HEK293 (cell line): ENCODE measurements around the gene NEK6.

Experiments
- CTCF ChIA-PET: fragments of 350-600 bp; formaldehyde crosslinking; extraction: SDS; loops from one replicate; lab custom pipeline; 2021; ENCODE audit warnings: antibody characterized with exemption; lab: Yijun Ruan, JAX
- POLR2A ChIA-PET: fragments of 300-600 bp; formaldehyde crosslinking; extraction: SDS; loops from one replicate; lab custom pipeline; 2020; ENCODE audit warnings: antibody characterized with exemption, inconsistent platforms; lab: Yijun Ruan, JAX
- H3K27ac ChIP-seq: fragments of 200-500 bp; sonication (Bioruptor generic); 2 replicates; pipeline ENCODE4 v1.5.1; 2014; ENCODE audit warnings: low read depth, low read length, control low read depth, inconsistent platforms; ENCODE audit errors: extremely low read depth
- H3K36me3 ChIP-seq, 2 experiments: fragments of 200-500 bp in 1 of 2; sonication (Bioruptor generic) in 1 of 2; 1 replicate in 1 of 2; 2 replicates in 1 of 2; pipeline ENCODE4 v1.5.1; 2014 to 2017; ENCODE audit warnings: inconsistent platforms in 2 of 2, low read length in 2 of 2; ENCODE audit not compliant: control insufficient read depth in 2 of 2, insufficient read depth in 1 of 2
- H3K4me1 ChIP-seq: fragments of 200-500 bp; sonication (Bioruptor generic); 2 replicates; pipeline ENCODE4 v1.5.1; 2014; ENCODE audit warnings: mild to moderate bottlenecking, low read length, inconsistent platforms; ENCODE audit not compliant: control insufficient read depth, insufficient read depth
- H3K4me3 ChIP-seq: 2 replicates; pipeline ENCODE4 v1.5.1; 2011; ENCODE audit warnings: low read depth, mild to moderate bottlenecking, control low read depth, low read length, moderate library complexity
- H3K9me3 ChIP-seq: fragments of 200-500 bp; sonication (Bioruptor generic); 2 replicates; pipeline ENCODE4 v1.5.1; 2014; ENCODE audit warnings: low read depth, low read length, inconsistent platforms; ENCODE audit not compliant: control insufficient read depth, insufficient read depth
- FEZF1 ChIP-seq: fragments of 450-650 bp; formaldehyde crosslinking; IDR thresholded peaks from 2 replicates; pipeline ENCODE4 v1.5.1; 2016; ENCODE audit warnings: missing biosample characterization, missing genetic modification characterization
- GLIS1 ChIP-seq: fragments of 450-650 bp; formaldehyde crosslinking; IDR thresholded peaks from 2 replicates; pipeline ENCODE4 v1.5.1; 2016; ENCODE audit warnings: missing biosample characterization, missing genetic modification characterization
- GLIS2 ChIP-seq: fragments of 450-650 bp; formaldehyde crosslinking; IDR thresholded peaks from 2 replicates; pipeline ENCODE4 v1.5.1; 2016; ENCODE audit warnings: missing biosample characterization, missing genetic modification characterization
- SALL2 ChIP-seq: fragments of 450-650 bp; formaldehyde crosslinking; IDR thresholded peaks from 2 replicates; pipeline ENCODE4 v1.5.0; 2017; ENCODE audit warnings: missing biosample characterization, mild to moderate bottlenecking, missing genetic modification characterization, borderline replicate concordance
- SP7 ChIP-seq: fragments of 450-650 bp; formaldehyde crosslinking; IDR thresholded peaks from 2 replicates; pipeline ENCODE4 v1.5.1; 2016; ENCODE audit warnings: missing biosample characterization, missing genetic modification characterization
- ZNF114 ChIP-seq: fragments of 450-650 bp; formaldehyde crosslinking; IDR thresholded peaks from 2 replicates; pipeline ENCODE4 v1.5.0; 2017; ENCODE audit warnings: missing biosample characterization, missing genetic modification characterization
- ZNF138 ChIP-seq: fragments of 450-650 bp; formaldehyde crosslinking; IDR thresholded peaks from 2 replicates; pipeline ENCODE4 v1.5.1; 2016; ENCODE audit warnings: missing biosample characterization, missing genetic modification characterization, borderline replicate concordance
- ZNF239 ChIP-seq: fragments of 450-650 bp; formaldehyde crosslinking; IDR thresholded peaks from 2 replicates; pipeline ENCODE4 v1.5.1; 2016; ENCODE audit warnings: missing biosample characterization, missing genetic modification characterization
- ZNF416 ChIP-seq: fragments of 450-650 bp; formaldehyde crosslinking; IDR thresholded peaks from 2 replicates; pipeline ENCODE4 v1.5.1; 2016; ENCODE audit warnings: missing biosample characterization, missing genetic modification characterization
- ZNF426 ChIP-seq: fragments of 450-650 bp; formaldehyde crosslinking; IDR thresholded peaks from 2 replicates; pipeline ENCODE4 v1.5.1; 2017; ENCODE audit warnings: missing biosample characterization, missing genetic modification characterization, mild to moderate bottlenecking, inconsistent platforms, moderate library complexity
- ZNF501 ChIP-seq: fragments of 450-650 bp; formaldehyde crosslinking; IDR thresholded peaks from 2 replicates; pipeline ENCODE4 v1.5.1; 2016; ENCODE audit warnings: missing biosample characterization, missing genetic modification characterization
- ZNF558 ChIP-seq: fragments of 450-650 bp; formaldehyde crosslinking; IDR thresholded peaks from 2 replicates; pipeline ENCODE4 v1.5.1; 2016; ENCODE audit warnings: missing biosample characterization, missing genetic modification characterization
- TF ChIP-seq, protein P1 (sequence below): fragments of 450-650 bp; IDR thresholded peaks from 2 replicates; pipeline ENCODE4 v1.5.1; 2018; ENCODE audit warnings: missing biosample characterization, missing genetic modification characterization
- TF ChIP-seq, protein P2 (sequence below): fragments of 450-650 bp; formaldehyde crosslinking; IDR thresholded peaks from 2 replicates; pipeline ENCODE4 v1.5.1; 2016; ENCODE audit warnings: missing biosample characterization, missing genetic modification characterization, borderline replicate concordance
- TF ChIP-seq, protein P3 (sequence below): fragments of 450-650 bp; formaldehyde crosslinking; optimal IDR thresholded peaks from 2 replicates; pipeline ENCODE3; 2016; ENCODE audit warnings: missing biosample characterization, mild to moderate bottlenecking, missing genetic modification characterization
- TF ChIP-seq, protein P4 (sequence below): fragments of 450-650 bp; IDR thresholded peaks from 2 replicates; pipeline ENCODE4 v1.5.1; 2018; ENCODE audit warnings: missing biosample characterization, mild to moderate bottlenecking, missing genetic modification characterization

The NEK6 gene

DNA sequence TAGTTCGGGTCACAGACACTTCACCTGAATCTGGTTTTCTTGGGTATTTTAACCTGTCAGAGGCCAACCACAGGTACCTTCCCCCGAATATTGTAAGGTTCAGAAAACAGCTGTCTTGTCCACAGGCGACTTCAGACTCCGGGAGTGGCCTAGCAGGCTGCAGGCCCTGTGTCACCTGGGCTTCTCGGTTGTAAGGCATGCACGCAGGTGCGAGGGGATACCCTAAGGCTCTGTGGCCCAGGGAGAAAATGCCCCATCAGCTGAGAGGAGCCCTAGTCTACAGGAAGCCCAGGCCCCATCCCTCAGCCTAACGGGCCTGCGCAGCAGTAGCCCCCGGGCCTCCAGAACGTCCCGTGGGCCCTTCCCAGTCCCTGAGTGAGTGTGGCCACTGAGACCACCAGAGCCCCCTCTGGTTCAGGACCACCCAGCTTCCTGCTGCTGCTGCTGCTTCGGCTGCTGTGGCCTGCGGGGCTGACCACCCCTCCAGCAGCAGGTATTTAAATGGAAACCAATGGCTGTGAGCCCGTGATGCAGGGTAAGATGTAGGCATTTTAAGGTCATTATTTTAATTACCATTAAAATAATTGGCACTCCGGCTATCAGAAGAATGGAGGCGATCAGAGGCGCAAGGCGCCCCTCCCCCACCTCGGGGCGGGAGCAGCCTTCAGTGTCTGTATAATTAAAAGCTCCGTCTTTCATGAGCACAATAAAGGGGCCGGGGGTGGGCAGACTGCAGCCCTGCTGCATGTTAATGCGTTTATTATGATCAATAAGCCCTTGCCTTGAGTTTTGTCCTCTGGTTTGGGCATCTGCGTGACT, 92.1 kb downstream of the NEK6 start (continued):
- TF ChIP-seq, protein P1, sequence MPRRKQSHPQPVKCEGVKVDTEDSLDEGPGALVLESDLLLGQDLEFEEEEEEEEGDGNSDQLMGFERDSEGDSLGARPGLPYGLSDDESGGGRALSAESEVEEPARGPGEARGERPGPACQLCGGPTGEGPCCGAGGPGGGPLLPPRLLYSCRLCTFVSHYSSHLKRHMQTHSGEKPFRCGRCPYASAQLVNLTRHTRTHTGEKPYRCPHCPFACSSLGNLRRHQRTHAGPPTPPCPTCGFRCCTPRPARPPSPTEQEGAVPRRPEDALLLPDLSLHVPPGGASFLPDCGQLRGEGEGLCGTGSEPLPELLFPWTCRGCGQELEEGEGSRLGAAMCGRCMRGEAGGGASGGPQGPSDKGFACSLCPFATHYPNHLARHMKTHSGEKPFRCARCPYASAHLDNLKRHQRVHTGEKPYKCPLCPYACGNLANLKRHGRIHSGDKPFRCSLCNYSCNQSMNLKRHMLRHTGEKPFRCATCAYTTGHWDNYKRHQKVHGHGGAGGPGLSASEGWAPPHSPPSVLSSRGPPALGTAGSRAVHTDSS (tag by site-specific recombination): no peak
- TF ChIP-seq ZNF558 (tag by site-specific recombination) (no peak), GLIS2 (no peak), ZNF426 (tag by site-specific recombination) (no peak), ZNF239 (tag by site-specific recombination) (no peak), ZNF501 (no peak), SALL2 (tag by site-specific recombination) (no peak), SP7 (no peak), FEZF1 (tag by site-specific recombination) (no peak), ZNF138 (tag by site-specific recombination) (no peak)
- TF ChIP-seq, protein P2, sequence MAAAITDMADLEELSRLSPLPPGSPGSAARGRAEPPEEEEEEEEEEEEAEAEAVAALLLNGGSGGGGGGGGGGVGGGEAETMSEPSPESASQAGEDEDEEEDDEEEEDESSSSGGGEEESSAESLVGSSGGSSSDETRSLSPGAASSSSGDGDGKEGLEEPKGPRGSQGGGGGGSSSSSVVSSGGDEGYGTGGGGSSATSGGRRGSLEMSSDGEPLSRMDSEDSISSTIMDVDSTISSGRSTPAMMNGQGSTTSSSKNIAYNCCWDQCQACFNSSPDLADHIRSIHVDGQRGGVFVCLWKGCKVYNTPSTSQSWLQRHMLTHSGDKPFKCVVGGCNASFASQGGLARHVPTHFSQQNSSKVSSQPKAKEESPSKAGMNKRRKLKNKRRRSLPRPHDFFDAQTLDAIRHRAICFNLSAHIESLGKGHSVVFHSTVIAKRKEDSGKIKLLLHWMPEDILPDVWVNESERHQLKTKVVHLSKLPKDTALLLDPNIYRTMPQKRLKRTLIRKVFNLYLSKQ (tag by site-specific recombination): no peak

DNA sequence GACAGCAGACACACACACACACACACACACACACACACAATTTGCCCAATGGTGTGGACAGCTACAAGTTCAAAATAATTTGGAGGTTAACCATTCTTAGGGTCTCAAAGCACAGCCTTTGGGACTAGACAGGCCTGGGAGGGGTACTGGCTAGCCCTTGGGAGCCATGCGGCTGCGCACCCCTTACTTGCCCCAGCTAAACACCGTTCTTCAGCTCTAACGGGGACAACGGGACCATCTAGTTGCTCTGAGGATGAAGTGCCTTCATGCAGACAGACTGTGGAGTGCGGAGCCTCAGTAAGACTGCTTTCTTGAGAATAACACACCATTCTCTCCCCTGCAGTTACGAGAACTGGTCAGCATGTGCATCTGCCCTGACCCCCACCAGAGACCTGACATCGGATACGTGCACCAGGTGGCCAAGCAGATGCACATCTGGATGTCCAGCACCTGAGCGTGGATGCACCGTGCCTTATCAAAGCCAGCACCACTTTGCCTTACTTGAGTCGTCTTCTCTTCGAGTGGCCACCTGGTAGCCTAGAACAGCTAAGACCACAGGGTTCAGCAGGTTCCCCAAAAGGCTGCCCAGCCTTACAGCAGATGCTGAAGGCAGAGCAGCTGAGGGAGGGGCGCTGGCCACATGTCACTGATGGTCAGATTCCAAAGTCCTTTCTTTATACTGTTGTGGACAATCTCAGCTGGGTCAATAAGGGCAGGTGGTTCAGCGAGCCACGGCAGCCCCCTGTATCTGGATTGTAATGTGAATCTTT, 92.9 kb downstream of the NEK6 start:
- Histone ChIP-seq H3K27ac (no peak overlapping the region), H3K4me1 (no peaks in the 10 kb centered on the region), H3K4me3 (no peak overlapping the region), H3K9me3 (no peaks in the 10 kb centered on the region), H3K36me3 (peaks cover 0 to 85% of the 10 kb centered on the region in 2 experiments; a peak in 1 of 3 replicates)
- TF ChIP-seq, protein P3, sequence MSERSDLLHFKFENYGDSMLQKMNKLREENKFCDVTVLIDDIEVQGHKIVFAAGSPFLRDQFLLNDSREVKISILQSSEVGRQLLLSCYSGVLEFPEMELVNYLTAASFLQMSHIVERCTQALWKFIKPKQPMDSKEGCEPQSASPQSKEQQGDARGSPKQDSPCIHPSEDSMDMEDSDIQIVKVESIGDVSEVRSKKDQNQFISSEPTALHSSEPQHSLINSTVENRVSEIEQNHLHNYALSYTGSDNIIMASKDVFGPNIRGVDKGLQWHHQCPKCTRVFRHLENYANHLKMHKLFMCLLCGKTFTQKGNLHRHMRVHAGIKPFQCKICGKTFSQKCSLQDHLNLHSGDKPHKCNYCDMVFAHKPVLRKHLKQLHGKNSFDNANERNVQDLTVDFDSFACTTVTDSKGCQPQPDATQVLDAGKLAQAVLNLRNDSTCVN (tag by site-specific recombination): no peak
- TF ChIP-seq ZNF416 (tag by site-specific recombination): no peak
- TF ChIP-seq, protein P4, sequence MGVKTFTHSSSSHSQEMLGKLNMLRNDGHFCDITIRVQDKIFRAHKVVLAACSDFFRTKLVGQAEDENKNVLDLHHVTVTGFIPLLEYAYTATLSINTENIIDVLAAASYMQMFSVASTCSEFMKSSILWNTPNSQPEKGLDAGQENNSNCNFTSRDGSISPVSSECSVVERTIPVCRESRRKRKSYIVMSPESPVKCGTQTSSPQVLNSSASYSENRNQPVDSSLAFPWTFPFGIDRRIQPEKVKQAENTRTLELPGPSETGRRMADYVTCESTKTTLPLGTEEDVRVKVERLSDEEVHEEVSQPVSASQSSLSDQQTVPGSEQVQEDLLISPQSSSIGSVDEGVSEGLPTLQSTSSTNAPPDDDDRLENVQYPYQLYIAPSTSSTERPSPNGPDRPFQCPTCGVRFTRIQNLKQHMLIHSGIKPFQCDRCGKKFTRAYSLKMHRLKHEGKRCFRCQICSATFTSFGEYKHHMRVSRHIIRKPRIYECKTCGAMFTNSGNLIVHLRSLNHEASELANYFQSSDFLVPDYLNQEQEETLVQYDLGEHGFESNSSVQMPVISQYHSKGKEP: no peak
- ChIA-PET CTCF (no interaction called here), POLR2A (no interaction called here)

DNA sequence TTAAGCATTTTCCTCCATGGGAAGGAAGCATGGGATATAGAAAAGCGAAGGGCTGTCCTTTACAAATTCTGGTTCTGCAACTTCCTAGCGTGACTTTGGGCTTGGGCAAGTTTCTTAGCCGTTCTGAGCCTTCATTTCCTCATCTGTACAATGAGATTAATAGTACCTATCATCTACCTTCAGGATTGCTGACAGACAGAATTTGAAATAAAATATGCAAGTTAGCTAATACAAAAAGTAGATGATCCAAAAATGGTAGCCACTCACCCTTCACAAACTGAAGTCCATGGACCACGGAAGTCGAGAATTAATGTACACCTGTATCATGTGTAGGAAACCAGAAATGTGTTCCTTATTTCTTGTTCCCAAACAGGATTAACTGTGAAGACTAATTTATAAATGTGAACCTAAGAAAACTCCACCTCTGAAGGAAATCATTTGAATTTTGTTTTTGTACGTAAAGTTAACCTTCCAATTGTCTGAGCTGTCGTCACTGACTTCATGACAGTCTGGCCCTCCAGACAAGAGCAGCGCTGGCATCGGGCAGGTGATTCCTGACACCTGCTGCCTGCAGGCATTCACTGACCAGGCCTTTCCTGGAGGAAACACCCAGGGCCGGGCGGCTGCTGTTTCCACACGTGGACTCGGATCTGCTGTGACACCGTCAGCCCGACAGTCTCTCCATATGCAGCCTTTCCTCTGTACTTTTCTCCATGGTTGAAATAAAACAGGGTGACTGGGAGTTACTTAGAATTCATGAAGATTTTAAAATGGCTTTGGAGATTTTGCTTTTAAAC, 94.1 kb downstream of the NEK6 start:
- TF ChIP-seq ZNF114: no peak
- no peak for TF ChIP-seq GLIS1 (tag by site-specific recombination)
- no peak overlapping the region for H3K4me3 ChIP-seq
- H3K9me3 ChIP-seq: no peaks in the 10 kb centered on the region
- no peak overlapping the region for H3K27ac ChIP-seq
- CTCF ChIA-PET: no interaction called here
- POLR2A ChIA-PET: no interaction called here
- peaks cover 0 to 97% of the 10 kb centered on the region in 2 experiments; a peak in 1 of 3 replicates for H3K36me3 ChIP-seq
- H3K4me1 ChIP-seq: no peaks in the 10 kb centered on the region
